ENCODE data around the gene TEX12.

Gene TEX12

GRCh38 chr11:112219476-112220232 lies 52.5 kb downstream of the TEX12 start:
- TF ChIP-seq TOX (CRISPR knock-in tag; IDR thresholded peaks at IDR 0.05; ENCODE audit: borderline replicate concordance) (no peak), ZNF8 (CRISPR knock-in tag; IDR thresholded peaks at IDR 0.05) (no peak), BACH2 (CRISPR knock-in tag; IDR thresholded peaks at IDR 0.05; ENCODE audit: borderline replicate concordance) (no peak), TCF4 (CRISPR knock-in tag; IDR thresholded peaks at IDR 0.05; ENCODE audit: borderline replicate concordance) (no peak), ZNF70 (CRISPR knock-in tag; IDR thresholded peaks at IDR 0.05) (no peak), SNAI2 (CRISPR knock-in tag; IDR thresholded peaks at IDR 0.05) (no peak), ARNTL (CRISPR knock-in tag; IDR thresholded peaks at IDR 0.05; ENCODE audit: borderline replicate concordance, low read depth) (no peak), POU6F1 (CRISPR knock-in tag; IDR thresholded peaks at IDR 0.05; ENCODE audit: borderline replicate concordance, low read depth) (no peak), CREB5 (CRISPR knock-in tag; IDR thresholded peaks at IDR 0.05; ENCODE audit: low read depth) (no peak), OSR1 (CRISPR knock-in tag; IDR thresholded peaks at IDR 0.05) (no peak), ZFP30 (CRISPR knock-in tag; IDR thresholded peaks at IDR 0.05) (no peak), ISL1 (CRISPR knock-in tag; IDR thresholded peaks at IDR 0.05) (no peak), ZC3H10 (CRISPR knock-in tag; IDR thresholded peaks at IDR 0.05) (no peak), PATZ1 (CRISPR knock-in tag; IDR thresholded peaks at IDR 0.05; ENCODE audit: borderline replicate concordance) (no peak), ZNF565 (CRISPR knock-in tag; conservative IDR thresholded peaks at IDR 0.05; ENCODE audit: low read depth) (no peak), RARB (CRISPR knock-in tag; IDR thresholded peaks at IDR 0.05) (no peak), GLIS3 (CRISPR knock-in tag; IDR thresholded peaks at IDR 0.05) (no peak), ZFP3 (CRISPR knock-in tag; IDR thresholded peaks at IDR 0.05) (no peak)
- TF ChIP-seq, protein P1, sequence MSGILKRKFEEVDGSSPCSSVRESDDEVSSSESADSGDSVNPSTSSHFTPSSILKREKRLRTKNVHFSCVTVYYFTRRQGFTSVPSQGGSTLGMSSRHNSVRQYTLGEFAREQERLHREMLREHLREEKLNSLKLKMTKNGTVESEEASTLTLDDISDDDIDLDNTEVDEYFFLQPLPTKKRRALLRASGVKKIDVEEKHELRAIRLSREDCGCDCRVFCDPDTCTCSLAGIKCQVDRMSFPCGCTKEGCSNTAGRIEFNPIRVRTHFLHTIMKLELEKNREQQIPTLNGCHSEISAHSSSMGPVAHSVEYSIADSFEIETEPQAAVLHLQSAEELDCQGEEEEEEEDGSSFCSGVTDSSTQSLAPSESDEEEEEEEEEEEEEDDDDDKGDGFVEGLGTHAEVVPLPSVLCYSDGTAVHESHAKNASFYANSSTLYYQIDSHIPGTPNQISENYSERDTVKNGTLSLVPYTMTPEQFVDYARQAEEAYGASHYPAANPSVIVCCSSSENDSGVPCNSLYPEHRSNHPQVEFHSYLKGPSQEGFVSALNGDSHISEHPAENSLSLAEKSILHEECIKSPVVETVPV (CRISPR knock-in tag; IDR thresholded peaks at IDR 0.05): no peak
- ATAC-seq: peak; percentile 99

GRCh38 chr11:112221274-112221835 lies 54.2 kb downstream of the TEX12 start:
- no peak for TF ChIP-seq TCF4 (CRISPR knock-in tag; IDR thresholded peaks at IDR 0.05; ENCODE audit: borderline replicate concordance)
- no peak for TF ChIP-seq ZC3H10 (CRISPR knock-in tag; IDR thresholded peaks at IDR 0.05)
- no peak for TF ChIP-seq CSDC2 (CRISPR knock-in tag; IDR thresholded peaks at IDR 0.05)
- TF ChIP-seq PATZ1 (CRISPR knock-in tag; IDR thresholded peaks at IDR 0.05; ENCODE audit: borderline replicate concordance): no peak
- no peak for TF ChIP-seq ZNF70 (CRISPR knock-in tag; IDR thresholded peaks at IDR 0.05)
- no peak for TF ChIP-seq OSR1 (CRISPR knock-in tag; IDR thresholded peaks at IDR 0.05)
- TF ChIP-seq CREB5 (CRISPR knock-in tag; IDR thresholded peaks at IDR 0.05; ENCODE audit: low read depth): no peak
- TF ChIP-seq ZFP3 (CRISPR knock-in tag; IDR thresholded peaks at IDR 0.05): no peak
- TF ChIP-seq PPARA (CRISPR knock-in tag; IDR thresholded peaks at IDR 0.05; ENCODE audit: borderline replicate concordance): no peak
- no peak for TF ChIP-seq ZFP30 (CRISPR knock-in tag; IDR thresholded peaks at IDR 0.05)
- TF ChIP-seq RARB (CRISPR knock-in tag; IDR thresholded peaks at IDR 0.05): no peak
- TF ChIP-seq GLIS3 (CRISPR knock-in tag; IDR thresholded peaks at IDR 0.05): no peak
- TF ChIP-seq, protein P1 (CRISPR knock-in tag; IDR thresholded peaks at IDR 0.05): no peak
- TF ChIP-seq TOX (CRISPR knock-in tag; IDR thresholded peaks at IDR 0.05; ENCODE audit: borderline replicate concordance): no peak
- no peak for TF ChIP-seq BACH2 (CRISPR knock-in tag; IDR thresholded peaks at IDR 0.05; ENCODE audit: borderline replicate concordance)
- ATAC-seq: no peak
